ENCODE data around the gene TRIM44.
"Not testable (repeated sequence)": the region's sequence is repeated elsewhere in the genome, so short reads cannot be mapped to it uniquely, and the experiment has no call there.

The TRIM44 gene

DNA sequence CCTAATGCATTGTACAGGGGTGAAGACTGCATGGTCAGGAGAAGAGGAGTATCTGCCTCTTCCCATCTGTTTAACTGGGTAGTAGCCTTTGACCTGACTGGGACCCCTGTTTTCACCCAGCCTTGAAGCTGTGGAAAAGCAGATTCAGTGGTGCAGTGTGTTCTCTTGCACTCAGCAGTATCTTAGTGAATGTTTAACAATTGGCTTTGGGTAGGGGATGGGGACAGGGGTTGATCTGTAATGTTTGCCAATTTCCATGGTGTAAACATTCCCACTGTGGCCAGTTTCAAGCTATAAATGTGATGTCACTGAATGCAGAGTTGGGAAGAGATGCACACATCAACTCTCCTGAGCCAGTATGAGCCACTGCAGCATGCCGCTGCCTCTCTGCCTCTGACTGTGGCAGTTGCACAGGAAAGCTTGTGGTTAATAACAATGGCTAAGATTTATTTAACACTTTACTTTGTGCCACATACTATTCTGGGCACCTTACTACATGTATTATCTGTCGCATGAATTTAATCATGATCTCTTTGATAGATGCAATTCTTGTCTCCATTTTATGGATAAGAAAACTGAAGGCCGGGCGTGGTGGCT is 28.6 kb upstream of the TRIM44 start:
- FAIRE-seq = no peak

DNA sequence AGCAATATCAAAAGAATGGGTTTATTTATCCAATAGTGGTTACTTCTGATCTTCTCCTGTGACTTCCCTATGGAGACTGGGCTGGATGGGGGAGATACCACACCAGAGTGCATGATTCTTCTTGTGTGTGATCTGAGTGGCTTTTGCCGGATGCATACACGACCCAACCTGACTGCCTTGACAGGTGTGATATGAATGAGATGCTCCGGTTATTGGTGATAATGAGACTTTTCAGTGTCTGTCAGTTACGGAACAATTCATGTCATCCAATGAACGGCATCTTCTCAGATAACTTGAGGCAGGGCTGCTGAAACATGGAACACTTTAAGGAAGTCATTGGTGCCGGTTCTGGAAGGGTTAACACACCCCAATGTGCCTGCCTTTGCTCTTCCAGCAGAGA is 26.6 kb upstream of the TRIM44 start:
- no peak for FAIRE-seq

DNA sequence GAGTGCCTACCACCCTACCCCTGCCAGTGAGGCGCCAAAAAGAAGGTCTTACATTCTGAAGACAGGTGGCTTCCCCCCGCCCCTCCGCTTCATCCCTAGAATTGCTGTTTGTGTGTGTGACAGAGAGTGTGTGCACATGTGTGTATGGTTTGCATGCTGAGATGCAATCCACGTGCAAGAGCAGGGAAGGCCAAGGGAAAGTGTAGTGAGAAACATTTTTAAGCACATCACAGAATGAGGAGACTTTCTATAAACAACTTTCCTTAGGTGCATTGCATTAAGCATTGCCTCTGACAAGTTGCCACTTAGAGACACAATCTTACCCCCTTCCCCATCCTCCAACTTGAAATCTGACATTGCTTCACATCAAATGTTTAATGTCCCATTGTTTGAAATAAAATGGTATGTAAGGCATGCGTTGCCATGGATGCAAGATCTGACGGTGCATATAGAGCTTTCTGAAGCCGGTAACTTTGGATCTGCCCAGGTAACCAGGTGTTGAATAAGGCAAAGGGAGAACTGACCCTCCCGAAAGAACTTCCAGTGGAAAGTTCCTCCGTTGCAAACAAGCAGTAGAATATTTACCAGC is 22.9 kb upstream of the TRIM44 start:
- no peak for FAIRE-seq

DNA sequence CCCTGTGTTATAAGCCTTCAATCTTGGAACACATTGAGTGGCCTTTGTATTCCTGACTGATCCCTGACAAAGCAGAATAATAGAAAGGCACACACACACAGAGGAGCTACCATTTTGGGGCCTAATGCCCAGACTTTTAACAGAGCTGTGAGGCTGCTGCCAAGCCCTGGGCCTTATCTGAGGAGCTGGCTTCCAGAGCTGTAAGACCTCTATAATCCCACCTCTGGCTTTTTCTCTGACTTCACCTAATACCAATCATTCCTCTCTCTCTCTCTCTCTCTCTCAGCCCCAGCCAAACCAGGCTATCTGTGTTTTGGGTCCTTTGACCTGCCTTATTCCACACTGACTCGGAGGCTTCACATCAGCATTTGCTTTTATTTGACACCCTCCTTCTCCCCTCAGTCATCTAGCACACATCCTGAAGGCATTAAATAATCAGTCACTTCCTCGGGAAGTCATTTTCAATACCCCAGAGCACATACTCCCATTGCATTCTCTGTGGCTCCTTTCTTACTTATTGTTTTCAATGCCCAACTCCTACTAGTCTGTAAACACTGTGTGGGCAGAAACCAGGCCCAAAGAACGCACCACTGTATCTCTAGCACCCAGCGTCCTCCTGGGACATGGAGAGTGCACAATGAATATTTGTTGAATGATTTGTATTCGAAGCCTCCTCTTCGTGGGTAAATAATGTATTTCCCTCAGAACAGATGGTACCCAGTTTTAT is 21.2 kb upstream of the TRIM44 start:
- no peak for FAIRE-seq

DNA sequence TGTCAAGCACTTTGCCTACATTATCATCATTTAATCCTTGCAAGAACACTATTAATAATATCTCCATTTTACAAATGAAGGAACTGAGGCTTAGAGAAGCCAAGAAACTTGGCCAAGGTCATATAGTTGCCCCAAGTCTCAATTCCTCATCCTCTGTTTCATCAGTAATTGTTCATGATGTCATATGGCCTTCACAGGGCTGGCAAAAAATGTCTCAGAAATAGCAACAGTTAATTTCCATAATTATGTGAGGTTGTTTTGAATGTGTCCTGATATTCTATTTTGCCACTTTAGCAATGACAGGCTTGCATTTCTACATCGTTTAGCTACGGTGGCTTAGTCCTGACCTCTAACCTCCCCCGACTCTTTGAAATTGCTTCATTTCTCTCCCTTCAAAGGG is 20.6 kb upstream of the TRIM44 start:
- FAIRE-seq = no peak

DNA sequence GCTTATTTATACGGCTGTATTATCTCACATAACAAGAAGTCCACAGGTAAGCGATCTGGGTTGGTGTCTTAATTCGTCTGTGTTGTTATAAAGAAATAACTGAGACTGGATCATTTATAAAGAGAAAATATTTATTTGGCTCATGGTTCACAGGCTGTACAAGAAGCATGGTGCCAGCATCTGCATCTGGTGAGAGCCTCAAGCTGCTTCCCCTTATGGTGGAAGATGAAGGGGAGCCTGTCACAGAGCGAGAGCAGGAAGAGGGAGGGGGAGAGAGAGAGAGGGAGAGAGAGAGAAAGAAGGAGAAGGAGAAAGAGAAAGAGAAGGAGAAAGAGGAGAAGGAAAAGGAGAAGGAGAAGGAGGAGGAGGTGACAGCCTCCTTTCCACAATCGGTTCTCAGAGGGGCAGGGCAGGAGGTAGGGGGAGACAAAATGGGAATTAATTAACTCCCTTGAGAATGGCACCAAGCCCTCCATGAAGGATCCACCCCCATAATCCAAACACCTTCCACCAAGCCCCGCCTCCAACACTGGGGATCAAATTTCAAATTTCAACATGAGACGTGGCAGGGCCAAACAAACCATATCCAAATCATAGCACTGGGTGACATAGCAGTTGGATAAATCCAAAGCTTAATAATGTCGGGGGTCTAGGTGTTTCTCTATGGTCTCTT is 15.0 kb upstream of the TRIM44 start:
- no peak for FAIRE-seq

DNA sequence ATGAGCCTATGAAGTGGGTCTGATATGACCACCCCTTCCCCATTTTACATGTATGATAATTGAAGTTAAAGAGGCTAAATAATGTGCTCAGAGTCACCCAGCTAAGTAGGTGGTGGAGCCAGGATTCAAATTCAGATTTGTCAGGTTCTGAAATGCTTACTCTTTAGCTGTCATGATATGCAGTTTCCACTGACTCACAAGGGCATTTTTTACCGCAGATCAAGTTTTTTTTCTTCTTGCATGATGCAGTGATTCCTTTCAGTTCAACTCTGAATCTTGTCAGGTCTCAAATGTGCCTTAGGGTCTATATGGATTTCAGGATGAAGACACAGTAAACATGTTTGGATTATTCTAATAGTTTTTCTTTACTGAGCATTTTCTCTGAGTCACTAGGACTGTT is 12.6 kb upstream of the TRIM44 start:
- FAIRE-seq = no peak

DNA sequence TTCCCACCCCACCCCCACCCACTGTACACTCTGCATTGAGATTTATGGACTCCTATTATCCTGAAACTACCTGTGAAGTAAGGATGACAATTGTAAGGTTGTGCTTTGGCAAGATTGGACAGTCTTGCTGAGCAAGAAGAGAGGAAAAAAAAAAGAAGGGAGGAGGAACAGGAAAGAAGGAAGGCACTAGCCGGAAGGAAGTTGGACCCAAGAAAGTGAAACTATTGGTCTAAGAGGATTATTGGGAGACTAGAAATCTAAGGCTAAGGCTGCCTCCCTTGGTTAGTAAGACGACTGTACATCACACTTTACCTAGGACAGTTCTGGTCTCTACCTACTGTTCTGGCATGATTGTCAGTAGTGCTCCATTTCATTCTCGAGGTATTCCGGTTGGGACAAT is 12.1 kb upstream of the TRIM44 start:
- no peak for FAIRE-seq

DNA sequence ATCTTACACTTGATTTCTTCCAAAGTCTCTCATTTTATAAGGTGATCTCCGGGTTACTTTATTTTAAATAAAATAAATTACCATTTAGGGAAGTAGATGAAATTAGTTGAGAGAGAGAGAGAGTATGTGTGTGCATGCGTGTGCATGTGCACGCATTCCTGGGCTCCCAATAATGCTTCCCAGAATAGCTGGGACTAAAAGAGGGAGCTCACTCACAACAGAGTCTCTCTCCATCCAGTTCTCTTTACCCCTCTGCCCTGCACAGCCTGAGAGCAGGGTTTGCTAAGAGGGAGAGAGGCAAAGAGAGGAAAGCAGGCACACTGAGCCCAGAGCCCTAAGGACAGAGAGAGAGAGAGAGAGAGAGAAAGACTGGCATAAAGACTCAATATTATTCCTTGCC is 11.3 kb upstream of the TRIM44 start:
- no peak for FAIRE-seq

DNA sequence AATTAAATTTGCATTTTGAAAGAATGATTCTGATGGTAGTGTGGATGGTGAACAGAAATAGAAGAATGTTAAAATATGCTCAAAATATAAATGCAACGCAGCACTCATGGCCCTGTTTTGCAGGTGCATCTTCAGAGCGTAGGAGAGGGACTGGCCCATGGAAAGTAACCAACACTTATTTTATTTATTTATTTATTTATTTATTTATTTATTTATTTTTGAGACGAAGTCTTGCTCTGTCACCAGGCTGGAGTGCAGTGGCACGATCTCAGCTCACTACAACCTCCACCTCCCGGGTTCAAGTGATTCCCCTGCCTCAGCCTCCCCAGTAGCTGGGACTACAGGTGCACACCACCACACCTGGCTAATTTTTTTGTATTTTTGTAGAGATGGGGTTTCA is 9.8 kb upstream of the TRIM44 start:
- FAIRE-seq = not testable (repeated sequence)

DNA sequence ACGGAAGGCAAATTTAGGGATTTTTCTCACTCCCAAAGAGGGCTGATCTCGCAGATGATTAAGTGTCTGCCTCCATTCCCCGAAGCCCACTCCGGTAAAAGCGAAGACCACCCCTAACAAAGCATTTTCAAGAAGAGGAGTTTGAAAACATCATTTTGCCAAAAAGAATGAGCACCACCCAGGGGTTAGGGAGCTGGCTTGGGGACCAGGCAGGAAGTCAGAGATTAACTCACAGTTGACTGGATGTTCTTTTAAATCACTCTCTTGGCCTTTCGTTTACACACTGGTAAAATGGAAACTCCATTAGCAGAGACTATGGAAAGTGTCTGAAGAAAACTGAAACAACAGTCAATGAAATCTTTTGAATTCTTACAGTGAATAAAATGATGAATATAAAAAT is 7.9 kb upstream of the TRIM44 start:
- FAIRE-seq = no peak

DNA sequence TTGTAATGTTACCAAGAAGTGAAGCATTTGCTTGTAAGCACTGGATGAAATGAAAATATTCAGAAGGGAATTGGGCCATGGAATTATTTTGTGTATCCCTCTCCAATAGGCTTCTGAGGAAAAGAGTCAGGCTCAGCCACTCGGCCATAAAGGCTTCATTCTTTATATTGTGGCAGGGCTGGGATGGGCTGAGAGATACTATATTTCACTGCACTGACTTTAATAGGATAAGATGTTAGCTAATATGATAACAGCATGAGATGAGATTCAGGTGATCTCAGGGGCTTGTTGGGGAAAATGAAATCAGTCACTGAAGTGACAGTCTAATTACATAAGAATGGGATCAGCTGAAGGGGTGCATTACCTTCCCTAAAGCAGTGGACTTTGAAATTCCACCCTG is 7.3 kb upstream of the TRIM44 start:
- no peak for FAIRE-seq

DNA sequence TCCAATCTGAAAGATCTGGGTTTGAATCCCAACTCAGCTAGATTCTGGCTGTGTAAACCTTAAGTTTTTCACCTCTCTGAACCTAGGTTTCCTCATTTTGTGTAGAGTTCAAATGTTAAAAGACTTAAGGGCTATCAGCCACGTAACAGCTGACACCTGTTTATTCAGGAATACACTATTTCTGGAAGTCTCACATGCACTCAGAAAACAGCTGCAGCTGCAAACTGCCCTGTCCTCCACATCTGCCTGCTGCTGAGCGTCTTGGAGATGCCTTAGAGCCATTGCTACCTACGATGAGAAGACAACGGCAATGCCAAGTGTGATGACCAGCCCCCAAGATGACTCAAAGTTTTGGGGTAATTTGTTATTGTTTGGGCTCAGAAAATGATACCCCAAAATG is 6.7 kb upstream of the TRIM44 start:
- FAIRE-seq = no peak

DNA sequence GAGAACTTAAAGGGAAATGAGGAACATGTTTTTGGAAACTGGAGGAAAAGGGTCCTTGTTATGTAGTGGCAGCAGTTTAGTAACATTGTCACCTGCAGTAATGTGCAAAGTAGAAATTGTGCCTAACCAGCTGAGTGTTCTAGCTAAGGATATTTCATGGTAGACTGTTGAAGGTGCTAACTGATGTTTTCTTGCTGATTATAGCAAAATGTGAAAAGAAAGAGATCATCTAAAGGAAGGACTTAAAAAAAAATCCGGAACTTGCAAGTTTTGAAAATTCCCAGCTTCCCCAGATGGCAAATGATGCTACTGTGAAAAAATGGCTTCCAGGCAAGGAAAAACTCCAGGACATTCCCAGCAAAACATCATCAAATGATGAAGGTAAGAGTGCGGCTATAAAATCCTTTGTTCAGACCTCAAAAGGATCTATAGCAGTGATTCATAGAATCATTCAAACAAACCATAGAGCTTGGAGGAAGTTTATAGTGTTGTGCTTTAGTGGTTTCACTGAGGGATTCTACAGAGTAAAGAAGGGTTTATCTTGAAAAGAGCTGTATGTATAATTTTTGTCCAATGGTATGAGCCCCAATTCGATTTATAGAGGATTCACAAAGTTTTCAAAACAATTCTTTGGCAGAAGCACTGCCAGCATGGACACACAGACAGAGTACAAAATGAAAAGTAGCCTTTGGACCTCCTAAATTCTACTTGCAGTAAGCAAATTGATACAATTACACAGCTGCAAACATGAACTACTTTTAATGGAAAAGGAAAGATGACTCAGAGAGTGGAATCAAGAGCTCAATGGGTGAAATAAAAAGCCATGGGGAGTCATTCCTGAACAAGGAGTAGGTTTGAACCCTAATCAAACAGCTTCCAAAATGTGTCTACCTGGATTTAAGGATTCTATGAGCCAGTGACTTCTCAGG is 4.3 kb upstream of the TRIM44 start:
- FAIRE-seq = no peak

DNA sequence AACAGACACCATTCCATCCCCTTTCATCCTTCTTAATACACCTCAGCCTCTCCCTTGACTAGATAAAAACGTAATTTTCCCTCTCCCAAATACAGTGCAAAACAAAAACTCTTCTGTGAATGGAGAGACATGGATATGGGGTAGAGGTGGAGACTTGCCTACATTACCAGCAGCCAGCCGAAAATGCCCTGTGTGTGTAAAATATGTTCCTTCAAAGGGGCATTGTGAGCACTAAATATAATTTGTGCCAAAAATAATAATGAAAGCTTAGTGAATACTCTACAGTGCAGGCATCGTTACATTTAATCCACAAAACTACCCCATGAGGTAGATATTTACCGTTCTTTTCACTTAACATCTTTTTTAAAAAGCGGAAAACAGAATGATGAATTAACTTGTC is 1.0 kb upstream of the TRIM44 start:
- no peak for FAIRE-seq

DNA sequence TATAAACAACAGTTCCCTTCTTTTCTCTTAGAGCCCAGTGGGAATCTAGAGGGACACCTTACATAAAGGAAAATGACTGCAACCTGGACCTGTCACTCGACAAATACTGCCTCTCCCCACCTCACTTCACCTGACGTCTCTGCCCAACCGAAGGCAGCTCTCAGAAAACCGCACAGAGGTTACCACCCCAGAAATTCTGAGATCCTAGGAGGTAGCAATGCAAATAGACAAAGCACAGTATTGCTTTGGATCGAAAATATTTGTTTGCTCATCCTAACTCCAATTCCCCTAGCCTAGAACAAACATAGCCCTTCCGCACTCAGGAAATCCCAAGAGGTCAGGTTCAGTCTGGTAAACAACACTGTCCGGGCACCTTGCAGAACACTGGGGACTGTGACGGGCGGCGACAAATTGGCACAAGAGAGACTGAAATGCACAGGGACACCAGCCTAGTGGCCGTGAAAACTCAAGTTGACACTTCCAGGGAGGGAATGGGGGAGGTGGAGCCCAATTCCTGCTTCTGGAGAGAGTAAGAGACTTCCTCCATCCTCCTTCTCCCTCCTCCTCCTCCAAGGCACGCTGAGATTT is 420 bp upstream of the TRIM44 start:
- no peak for FAIRE-seq

DNA sequence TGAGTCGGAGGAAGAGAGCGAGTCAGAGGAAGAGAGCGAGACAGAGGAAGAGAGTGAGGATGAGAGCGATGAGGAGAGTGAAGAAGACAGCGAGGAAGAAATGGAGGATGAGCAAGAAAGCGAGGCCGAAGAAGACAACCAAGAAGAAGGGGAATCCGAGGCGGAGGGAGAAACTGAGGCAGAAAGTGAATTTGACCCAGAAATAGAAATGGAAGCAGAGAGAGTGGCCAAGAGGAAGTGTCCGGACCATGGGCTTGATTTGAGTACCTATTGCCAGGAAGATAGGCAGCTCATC is 780 bp downstream of the TRIM44 start:
- no peak for FAIRE-seq

DNA sequence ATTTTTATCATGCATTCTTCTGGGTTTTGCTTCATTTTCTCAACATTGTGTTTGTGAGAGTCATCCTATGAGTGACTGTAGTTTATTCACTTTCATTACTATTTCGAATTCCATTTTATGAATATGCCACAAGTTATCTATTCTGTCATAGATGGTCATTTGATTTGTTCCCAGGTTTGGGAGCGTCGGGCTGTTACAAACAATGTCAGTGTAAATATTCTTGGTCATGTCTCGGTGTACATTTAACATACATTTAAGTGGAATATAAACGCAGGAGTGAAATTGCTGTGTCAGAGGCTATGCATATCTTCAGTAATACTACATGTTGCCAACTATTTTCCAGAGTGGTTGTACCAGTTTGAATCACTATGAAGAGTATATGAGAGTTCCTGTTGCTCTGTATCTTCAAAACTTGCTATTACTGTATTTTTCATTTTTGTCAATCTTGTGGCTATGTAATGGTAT is 2.4 kb downstream of the TRIM44 start:
- no peak for FAIRE-seq

DNA sequence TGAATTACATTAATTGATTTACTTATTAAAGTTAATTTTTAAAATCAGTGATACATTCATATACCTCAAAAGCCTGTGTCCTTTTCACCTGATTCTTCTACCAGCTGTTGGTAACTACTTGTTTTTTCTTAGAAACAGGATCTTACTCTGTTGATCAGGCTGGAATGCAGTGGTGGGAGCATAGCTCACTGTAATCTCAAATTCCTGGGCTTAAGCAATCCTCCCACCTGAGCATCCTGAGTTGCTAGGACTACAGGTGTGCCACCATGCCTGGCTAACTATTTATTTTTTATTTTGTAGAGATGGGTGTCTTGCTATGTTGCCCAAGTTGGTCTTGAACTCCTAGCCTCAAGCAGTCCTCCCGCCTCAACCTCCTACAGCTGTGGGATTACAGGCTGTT is 4.7 kb downstream of the TRIM44 start:
- FAIRE-seq = no peak

DNA sequence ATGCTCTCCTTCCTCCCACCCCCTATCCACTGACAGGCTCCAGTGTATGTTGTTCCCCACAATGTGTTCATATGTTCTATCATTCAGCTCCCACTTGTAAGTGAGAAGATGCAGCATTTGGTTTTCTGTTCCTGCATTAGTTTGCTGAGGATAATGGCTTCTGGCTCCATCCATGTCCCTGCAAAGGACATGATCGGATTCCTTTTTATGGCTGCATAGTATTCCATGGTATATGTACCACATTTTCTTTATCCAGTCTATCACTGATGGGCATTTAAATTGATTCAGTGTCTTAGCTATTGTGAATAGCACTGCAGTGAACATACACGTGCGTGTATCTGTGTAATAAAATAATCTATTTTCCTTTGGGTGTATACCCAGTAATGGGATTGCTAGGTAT is 5.8 kb downstream of the TRIM44 start:
- not testable (repeated sequence) for FAIRE-seq

DNA sequence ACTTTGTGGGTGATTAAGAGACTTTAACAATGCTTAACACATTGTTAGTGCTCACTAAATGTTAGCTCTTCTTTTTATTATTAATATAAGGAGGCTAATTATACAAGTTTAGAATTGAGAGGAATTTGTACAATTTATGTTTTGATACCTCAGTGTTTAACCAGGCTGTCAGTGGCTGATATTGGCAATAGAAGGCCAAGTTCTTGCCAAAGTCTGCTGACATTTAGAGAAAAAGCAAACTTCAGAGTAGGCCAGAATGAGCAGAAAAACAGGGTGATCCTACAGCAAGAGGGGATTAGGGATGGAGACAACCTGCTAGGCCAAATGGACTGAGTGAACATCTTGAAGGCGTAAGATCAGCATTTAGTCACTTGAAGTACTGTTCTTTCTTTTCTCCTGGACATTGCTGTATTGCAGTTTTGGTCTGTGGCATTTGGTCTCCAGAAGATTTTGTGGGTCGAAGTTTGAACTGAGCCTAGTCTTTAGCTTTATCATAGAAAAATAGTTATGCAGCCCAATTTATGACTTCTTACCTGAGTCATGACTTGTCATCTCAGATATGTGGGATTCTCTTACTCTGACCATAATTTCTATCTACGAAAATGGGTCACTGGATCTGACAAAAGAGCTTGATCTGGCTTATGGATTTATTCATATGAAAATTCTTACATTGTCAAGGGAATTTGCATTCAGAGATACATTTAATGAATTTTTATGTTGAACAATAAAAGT is 9.0 kb downstream of the TRIM44 start:
- no peak for FAIRE-seq

DNA sequence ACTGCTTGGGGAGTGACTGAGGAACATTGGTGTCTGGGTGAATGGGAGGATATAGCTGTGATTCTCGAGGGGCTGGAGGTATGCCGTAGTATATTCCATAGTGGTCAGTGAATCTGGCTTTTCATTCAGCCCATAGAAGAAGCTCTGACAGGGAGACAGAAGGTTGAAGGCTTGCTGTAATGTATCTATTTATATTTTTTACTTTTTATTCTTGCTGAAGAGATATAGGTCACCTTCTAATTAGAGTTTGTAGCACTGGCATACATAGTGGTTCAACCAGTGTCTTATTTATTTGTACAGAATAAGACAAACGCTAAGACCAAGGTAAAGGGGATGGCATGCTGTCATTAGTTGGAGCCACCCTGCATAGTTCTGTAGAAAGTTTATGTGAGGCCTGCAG is 10.0 kb downstream of the TRIM44 start:
- no peak for FAIRE-seq

Data from endometrium (tissue), 2 donors.